KOPT-K1 (cell line): Measurements from ENCODE around the gene C4orf51.
A peak's percentile ranks its signal among the peaks of the same experiment; 100 is the strongest.

Source experiments
- H3K27ac ChIP-seq: fragments of 200-600 bp; sonication (generic); 2 replicates; pipeline ENCODE4 v1.5.1; 2016; ENCODE audit warnings: antibody characterized with exemption, mild to moderate bottlenecking, low read depth, low read length; ENCODE audit not compliant: poor library complexity, severe bottlenecking
- H3K36me3 ChIP-seq: fragments of 200-600 bp; sonication (generic); 2 replicates; pipeline ENCODE4 v1.5.1; 2017; ENCODE audit warnings: antibody characterized with exemption, mild to moderate bottlenecking, low read length, moderate library complexity; ENCODE audit not compliant: insufficient read depth
- H3K9me3 ChIP-seq: fragments of 200-600 bp; sonication (generic); 2 replicates; pipeline ENCODE4 v1.5.1; 2017; ENCODE audit warnings: antibody characterized with exemption, low read length, mild to moderate bottlenecking; ENCODE audit not compliant: insufficient read depth, poor library complexity, severe bottlenecking

The C4orf51 gene

DNA sequence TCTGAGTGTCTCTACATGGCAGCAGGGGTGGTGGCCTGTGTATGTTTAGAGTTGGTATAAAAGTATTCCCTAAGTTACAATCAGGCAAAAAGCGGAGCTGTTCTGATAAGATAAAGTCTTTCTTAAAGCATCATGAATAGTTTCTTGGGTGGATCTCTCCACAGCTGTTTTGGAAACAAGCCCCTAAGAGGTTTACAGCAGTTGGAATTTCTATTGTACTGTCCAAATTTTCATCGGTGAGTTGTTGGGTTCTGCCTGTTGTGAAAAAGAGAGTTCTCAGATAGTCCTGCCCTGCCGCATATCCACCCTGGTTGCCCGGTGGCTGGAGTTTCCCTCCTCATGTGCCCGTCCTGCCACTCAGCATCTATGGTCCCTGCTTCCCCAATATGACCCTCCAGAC is 50.1 kb downstream of the C4orf51 start:
- H3K36me3 ChIP-seq: no peaks in the 10 kb centered on the region
- H3K27ac ChIP-seq: no peak overlapping the region
- no peaks in the 10 kb centered on the region for H3K9me3 ChIP-seq

DNA sequence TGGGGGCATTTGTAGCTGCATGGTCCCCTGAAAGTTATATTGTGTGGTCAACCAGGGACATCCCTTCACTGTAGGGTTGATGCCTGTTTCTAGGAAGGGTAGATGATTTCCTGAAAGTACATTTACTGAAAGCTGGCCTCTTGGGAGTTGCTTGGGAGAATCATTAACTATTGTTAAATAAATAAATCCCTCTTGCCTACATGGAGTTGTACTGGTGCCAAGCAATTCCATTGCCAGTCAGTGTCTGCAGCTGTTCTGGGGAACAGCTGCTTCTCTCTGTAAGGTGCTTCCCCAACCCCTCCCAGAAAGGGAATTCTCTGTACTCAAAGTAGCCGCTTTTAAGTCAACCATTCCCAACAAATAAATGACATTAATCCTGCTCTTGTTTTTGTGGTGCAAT is 51.1 kb downstream of the C4orf51 start:
- Histone ChIP-seq H3K9me3 (no peaks in the 10 kb centered on the region), H3K36me3 (no peaks in the 10 kb centered on the region), H3K27ac (no peak overlapping the region)

DNA sequence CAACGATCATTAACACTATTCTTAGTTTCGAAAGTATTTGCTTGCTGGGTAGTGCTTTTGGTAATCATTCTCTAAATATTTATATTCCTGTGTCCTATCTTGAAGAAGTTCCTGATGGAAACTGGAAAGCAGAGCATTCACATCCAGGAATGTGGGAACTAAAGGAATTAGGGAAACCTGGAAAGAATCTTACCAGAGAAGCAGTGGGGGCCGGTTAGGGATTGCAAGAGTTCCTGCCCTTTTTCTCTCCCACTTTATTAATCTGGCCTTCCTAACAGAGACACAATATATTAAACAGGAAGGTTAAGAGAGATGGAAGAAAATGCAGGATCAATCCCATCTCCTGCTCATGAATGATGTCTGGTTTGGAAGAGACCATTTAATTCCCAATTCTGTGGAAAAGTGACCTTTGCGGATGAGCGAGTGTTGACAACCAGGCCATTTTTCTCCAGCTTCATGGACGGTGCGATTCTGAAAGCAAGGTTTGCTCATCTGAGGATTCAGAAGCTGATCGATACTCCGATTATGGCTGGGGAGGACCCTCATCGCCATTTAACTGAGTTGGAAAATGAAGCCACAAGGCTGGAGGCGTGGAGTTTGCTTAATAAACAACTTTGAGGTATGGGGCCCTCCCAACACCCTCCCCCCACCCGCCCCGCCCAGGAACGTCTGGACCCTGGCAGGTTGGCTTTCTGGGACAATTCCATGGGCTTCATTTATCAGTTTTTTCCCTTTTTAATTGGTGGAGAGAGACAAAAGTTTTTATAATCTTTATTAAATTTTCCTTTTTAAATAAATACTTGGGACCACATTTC is 52.3 kb downstream of the C4orf51 start:
- Histone ChIP-seq H3K27ac (peak overlapping the region; percentile 66), H3K36me3 (no peaks in the 10 kb centered on the region), H3K9me3 (no peaks in the 10 kb centered on the region)

DNA sequence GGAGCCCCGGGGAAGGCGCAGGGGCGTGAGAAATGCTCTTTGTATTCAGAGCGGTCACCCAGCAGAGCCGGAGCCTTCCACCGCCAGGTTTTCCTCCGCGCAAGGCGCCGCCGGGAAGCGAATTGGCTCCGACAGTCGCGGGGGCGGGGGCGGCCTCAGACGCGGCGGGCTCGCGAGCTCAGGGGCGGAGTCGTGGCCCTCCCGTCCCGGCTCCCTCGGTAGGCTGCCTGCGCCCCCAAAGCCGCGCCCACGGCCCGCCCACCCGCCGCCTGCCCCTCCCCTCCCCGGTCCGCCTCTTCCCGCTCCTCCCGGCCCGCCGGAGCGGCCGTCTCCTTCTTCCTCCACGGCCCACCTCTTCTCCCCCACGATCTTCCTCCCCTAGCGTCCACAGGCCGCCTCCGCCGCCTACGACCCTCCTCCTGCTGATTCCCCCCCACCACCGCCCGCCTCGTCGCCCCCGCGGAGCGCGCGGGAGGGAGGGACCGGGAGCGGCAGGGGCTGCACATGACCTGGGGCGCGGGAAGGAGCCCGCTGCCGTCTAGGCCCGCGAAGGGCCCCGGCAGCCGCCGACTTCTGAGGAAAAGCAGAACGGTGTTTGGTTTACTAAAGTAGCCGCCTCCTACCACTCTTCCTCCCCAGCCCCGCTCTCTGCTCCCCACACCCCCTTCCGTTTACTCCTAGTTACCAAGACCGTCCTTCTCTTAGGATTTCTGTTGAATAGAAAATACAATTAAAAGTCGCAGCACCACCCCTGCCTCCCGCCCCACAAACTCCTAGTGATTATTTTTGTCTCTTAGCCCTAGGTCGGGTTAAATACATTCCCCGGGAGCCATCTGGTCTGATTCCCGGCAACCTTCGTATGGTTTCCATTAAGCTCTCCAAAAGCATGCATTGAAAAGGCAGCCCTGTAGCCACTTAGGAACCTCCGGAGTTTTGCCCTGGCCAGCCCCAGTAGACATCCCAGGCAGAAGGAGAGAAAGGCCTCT is 53.2 kb downstream of the C4orf51 start:
- H3K27ac ChIP-seq: peak overlapping the region; percentile 66

DNA sequence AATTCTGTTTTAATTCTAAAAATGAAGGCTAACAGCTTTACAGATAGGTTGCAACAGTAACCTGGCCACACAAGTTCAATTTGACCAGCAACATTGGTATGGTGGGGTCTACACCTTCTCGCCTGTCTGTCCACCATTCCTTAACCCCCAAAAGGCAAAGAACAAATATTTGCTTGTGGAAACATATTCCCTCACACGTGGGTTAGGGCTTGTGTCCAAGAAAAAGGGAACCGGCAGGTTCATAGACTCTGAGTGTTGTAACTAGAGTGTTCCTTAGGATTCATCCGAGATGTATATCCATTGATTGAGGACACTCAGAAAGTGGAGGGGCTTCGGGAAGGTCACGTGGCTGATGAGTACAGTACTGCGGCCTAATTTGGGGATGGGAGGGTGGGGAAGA is 54.1 kb downstream of the C4orf51 start:
- Histone ChIP-seq H3K9me3 (no peaks in the 10 kb centered on the region), H3K27ac (no peak overlapping the region), H3K36me3 (no peaks in the 10 kb centered on the region)

More for the DNA sequence above, 53.2 kb downstream of the C4orf51 start:
- Histone ChIP-seq H3K36me3 (no peaks in the 10 kb centered on the region), H3K9me3 (no peaks in the 10 kb centered on the region)

DNA sequence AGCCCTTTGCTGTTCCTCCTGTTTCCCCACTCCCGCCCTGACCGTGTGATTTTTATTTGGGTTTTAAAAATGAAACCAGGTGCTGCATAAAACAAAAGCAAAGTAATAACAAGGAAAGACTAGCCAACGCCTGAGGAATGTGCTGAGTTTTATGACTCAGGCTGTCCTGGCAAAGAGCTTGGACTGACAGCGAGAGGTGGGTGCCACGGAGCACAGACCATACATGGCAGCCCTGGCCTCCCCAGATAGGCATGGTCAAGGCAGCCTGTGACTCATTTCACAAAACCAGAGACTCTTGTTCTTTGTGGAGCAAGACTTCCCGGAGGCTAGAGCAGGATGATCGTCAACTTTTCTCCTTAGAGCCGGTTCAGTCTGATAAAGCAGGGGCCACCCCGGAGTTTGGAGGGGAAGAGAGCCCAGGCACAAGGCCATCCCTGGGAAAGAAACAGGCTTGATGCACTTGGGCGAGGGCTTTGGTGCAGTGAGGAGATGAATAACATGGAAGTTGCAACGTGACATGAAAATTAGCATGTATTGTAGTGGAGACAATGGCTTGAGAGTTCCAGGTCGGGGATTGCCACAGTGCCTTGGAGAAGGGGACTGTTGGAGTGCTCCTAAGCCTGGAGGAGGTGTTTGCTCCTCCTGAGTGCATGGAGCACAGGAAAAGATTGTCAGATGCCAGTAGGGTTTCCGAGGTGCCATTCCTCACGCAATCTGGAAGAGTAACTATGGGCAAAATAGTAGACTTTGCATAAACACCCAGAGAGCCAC is 54.8 kb downstream of the C4orf51 start:
- Histone ChIP-seq H3K9me3 (no peaks in the 10 kb centered on the region), H3K36me3 (no peaks in the 10 kb centered on the region), H3K27ac (no peak overlapping the region)

DNA sequence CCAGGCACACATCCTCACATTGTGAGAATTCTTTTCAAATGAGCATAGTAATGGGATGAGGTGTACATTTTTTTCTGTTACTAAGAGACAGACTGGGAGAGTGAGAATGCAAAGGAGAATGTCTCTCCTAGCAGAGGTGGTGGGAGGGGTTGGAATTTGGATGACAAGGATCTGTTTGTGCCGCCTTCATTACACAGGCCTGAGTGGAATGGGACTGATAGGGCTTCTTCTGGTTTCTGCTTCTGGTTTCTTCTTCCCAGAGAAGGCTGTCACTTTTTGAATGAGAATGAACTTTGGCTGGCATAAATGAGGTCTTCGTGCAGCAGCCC is 55.4 kb downstream of the C4orf51 start:
- no peaks in the 10 kb centered on the region for H3K9me3 ChIP-seq
- no peak overlapping the region for H3K27ac ChIP-seq
- no peaks in the 10 kb centered on the region for H3K36me3 ChIP-seq

DNA sequence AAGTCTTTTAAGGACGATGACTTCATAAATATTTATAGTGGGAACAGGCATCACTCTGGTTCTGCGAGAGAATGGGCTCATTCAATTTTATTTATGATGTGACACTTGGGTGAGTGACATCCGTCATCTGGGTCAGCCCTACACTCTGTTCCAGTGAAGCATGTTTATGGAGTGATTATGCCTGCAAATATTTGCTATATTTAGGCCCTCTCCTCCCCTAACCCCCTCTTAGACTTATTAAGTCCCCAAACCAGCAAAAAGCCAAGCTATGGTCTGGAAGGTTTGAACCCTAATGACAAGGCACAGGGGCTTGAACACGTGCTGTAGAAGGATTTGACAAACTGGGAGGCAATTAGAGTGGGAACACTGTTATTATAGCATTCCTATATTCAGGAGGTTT is 55.9 kb downstream of the C4orf51 start:
- no peak overlapping the region for H3K27ac ChIP-seq
- no peaks in the 10 kb centered on the region for H3K36me3 ChIP-seq
- no peaks in the 10 kb centered on the region for H3K9me3 ChIP-seq

DNA sequence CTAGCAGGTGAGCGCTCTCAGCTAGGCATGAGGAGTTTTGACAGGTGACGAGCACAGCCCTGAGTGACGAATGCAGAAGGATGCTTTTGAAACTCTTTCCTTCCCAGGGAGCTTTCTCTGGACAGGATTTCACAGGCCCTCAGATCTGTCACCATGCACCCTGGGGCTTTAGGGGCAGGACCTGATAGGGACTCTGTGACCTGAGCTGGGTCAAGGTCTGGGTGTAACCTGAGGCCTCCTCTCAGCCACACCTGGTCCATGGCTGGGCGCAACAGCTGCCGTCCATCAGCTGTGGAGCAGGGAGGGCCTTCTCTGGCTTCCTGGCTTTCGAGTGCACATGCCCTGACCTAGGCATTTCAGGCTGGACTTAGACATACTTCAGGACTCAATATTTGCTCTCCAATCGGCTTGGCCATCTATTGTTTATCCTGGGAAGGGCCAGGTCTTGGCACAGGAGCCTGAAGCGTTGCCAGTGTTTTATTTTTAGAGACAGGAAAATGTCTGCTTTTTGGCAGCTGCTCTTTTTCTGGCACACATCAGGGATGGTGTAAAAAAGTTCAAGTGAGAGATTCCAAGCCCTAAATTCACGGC is 56.4 kb downstream of the C4orf51 start:
- H3K36me3 ChIP-seq: no peaks in the 10 kb centered on the region
- no peak overlapping the region for H3K27ac ChIP-seq
- H3K9me3 ChIP-seq: no peaks in the 10 kb centered on the region

DNA sequence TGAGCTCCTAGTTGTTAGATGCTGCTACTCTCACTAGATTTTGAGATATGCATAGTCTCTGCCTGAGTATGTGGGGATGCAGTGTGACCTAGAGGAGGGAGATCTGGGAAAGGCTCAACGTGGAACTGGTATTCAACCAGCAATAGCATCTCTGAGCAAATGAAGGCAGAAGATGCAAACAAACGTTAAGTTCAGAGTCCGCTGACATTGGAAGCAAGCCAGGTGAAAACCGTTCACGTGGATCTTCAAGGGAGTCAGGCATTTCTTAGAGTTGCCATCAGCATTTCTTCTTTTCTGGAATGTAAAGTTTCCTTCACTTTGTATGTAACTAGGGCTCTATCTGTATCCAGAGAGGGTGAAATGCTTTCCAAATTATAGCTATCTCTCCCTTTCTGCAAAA is 59.9 kb downstream of the C4orf51 start:
- no peak overlapping the region for H3K27ac ChIP-seq
- no peaks in the 10 kb centered on the region for H3K9me3 ChIP-seq
- no peaks in the 10 kb centered on the region for H3K36me3 ChIP-seq

DNA sequence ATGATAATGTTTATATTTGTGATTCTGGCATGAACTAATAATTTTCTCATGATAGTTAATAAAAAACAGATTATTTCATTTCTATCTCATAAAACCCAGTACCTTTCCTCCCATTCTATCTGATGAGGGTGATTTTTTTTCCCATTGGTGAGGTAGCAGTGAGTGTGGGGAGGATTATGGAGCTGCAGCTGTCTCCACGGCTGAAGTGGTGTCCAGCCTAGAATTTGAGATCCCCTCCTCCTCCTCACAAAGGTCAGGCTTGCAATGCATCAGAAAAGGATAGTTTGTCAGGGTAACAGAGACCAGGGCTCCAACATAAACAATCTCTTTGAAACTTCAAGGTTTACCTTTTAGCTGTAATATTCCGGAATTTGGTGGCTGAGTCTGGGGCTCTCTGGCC is 60.9 kb downstream of the C4orf51 start:
- Histone ChIP-seq H3K27ac (no peak overlapping the region), H3K9me3 (no peaks in the 10 kb centered on the region), H3K36me3 (no peaks in the 10 kb centered on the region)

DNA sequence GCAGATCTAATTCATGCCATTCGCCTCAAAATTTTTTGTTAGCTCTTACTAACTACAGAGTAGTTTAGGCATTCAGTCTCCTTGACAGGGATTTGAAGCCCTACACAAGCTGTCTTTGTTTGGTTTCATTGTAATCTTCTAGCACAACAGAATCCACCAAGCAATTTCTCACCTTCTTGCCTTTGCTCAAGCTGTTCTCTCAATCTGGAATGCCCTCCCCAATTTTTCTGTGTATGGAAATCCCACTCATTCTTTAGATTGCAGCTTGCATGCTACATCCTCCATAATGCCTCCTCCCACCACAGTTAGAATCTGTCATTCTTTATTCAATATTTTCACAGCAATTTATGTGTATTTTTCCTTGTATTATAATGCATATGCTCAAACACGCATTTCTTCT is 63.7 kb downstream of the C4orf51 start:
- Histone ChIP-seq H3K9me3 (no peaks in the 10 kb centered on the region), H3K27ac (no peak overlapping the region), H3K36me3 (no peaks in the 10 kb centered on the region)

DNA sequence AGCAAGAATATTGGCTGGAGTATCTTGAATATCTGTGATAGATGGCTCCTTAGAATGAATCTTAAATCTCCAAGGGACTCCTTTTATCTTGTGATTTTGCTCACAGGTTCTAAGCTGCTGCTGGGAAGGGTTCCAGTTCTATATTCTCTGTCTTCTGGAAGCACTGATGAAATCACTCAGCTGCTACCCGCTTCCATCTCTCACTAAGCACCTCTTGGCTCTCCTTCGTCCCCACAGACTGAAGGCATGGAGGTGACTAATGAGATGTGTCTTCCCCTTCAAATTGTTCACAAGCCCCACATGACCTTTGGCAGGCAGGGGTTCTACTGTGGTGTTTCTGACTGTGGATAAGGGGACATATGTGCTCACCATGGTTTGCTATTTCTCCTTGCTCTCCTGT is 75.9 kb downstream of the C4orf51 start:
- Histone ChIP-seq H3K36me3 (no peaks in the 10 kb centered on the region), H3K9me3 (no peaks in the 10 kb centered on the region), H3K27ac (no peak overlapping the region)

DNA sequence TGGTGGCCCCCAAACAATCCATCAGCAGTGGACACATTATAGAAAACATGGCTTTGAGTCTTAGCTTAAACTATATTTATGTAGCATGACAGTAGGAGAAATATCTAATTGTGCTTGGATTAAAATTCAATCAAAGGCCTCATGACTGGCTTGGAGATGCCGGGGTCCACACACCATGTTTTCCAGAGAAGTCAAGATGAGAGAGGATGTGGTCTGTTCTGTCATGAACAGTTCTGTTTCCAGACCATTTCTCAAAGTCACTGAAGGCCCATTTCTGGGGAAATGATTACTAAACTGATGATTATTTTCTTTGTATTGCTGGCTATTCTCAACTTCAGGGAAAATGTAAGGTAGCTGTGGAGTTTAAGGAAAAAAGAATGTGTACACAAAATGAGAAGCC is 76.3 kb downstream of the C4orf51 start:
- Histone ChIP-seq H3K36me3 (no peaks in the 10 kb centered on the region), H3K27ac (no peak overlapping the region)

DNA sequence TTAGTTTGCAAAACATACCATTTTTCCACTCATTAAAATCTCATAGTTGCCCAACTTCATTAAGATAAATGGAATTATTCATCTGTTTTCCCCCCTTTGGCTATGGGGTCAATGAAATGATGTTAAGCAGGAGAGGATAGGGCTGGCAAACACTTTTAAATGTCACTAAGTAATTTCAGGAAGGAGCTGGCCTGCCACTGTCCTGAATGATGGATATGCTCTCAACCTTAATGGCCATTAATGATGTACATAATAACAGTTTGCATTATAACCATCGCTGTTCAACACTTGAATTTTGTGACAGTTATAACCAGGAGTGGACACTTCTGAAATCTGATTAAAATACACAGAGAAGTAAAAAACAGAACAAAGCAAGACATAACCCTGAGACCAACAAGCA is 77.2 kb downstream of the C4orf51 start:
- Histone ChIP-seq H3K9me3 (no peaks in the 10 kb centered on the region), H3K36me3 (peaks cover 2% of the 10 kb centered on the region; the same call in 1 of the 2 replicates)

More for the DNA sequence above, 76.3 kb downstream of the C4orf51 start:
- H3K9me3 ChIP-seq: no peaks in the 10 kb centered on the region

More for the DNA sequence above, 77.2 kb downstream of the C4orf51 start:
- H3K27ac ChIP-seq: no peak overlapping the region
